K562 (cell line): ENCODE results near the gene VWA7. TPM values are rescaled to one million over a fixed set of nuclear protein-coding genes. Genes with fewer than 3 reads are reported as not detected.

Source experiments
- EHMT2 ChIP-seq: fragments of 450-650 bp; IDR thresholded peaks from 2 replicates; pipeline ENCODE4 v1.6.1; 2018; ENCODE audit warnings: antibody characterized with exemption
- FOXK1 ChIP-seq: sonication (generic); formaldehyde crosslinking; IDR thresholded peaks from 2 replicates; pipeline ENCODE4 v1.8.0; 2022; ENCODE audit warnings: missing genetic modification reagents, mild to moderate bottlenecking, borderline replicate concordance
- FOXK2 ChIP-seq, 2 experiments: fragments of 450-650 bp; IDR thresholded peaks in 1 of 2; conservative IDR thresholded peaks in 1 of 2; 2 replicates each; pipeline ENCODE4 v1.6.1; 2016; ENCODE audit warnings: low read depth in 2 of 2, mild to moderate bottlenecking in 1 of 2
- FUS ChIP-seq: fragments of 200-400 bp; formaldehyde crosslinking; optimal IDR thresholded peaks from 2 replicates; pipeline ENCODE3; 2017; ENCODE audit warnings: low read depth, low read length
- GABPA ChIP-seq: fragments of 200-800 bp; sonication (Bioruptor generic); conservative IDR thresholded peaks from 2 replicates; pipeline ENCODE4 v1.6.1; 2016; ENCODE audit warnings: low read depth, missing genetic modification characterization, missing compliant biosample characterization
- JUNB ChIP-seq: fragments of 450-650 bp; formaldehyde crosslinking; conservative IDR thresholded peaks from 2 replicates; pipeline ENCODE4 v1.4.0; 2020; ENCODE audit warnings: mild to moderate bottlenecking
- JUND ChIP-seq, 2 experiments: IDR thresholded peaks; 2 replicates in 1 of 2; 3 replicates in 1 of 2; pipeline ENCODE4 v1.6.1; 2011; ENCODE audit warnings: borderline replicate concordance in 2 of 2, low read depth in 2 of 2, low read length in 2 of 2, improper control_type of control experiment in 1 of 2, missing biosample characterization in 1 of 2, missing genetic modification characterization in 1 of 2, missing genetic modification reagents in 1 of 2
- RBBP5 ChIP-seq: fragments of 200-600 bp; sonication (generic); IDR thresholded peaks from 2 replicates; pipeline ENCODE4 v1.6.1; 2012; ENCODE audit warnings: borderline replicate concordance, mild to moderate bottlenecking, low read length, control low read depth, inconsistent platforms; ENCODE audit not compliant: insufficient read depth, poor library complexity, severe bottlenecking
- RBFOX2 ChIP-seq: fragments of 200-400 bp; formaldehyde crosslinking; IDR thresholded peaks from 2 replicates; pipeline ENCODE4 v1.6.1; 2017; ENCODE audit warnings: low read depth, mild to moderate bottlenecking, low read length, moderate library complexity
- SNRNP70 ChIP-seq: fragments of 200-400 bp; formaldehyde crosslinking; optimal IDR thresholded peaks from 2 replicates; pipeline ENCODE3; 2017; ENCODE audit warnings: low read depth, low read length
- SP1 ChIP-seq: sonication (generic); formaldehyde crosslinking; IDR thresholded peaks from 2 replicates; pipeline ENCODE4 v1.8.1; 2022; ENCODE audit warnings: mild to moderate bottlenecking, missing genetic modification reagents
- TCF7 ChIP-seq: sonication (generic); IDR thresholded peaks from 2 replicates; pipeline ENCODE4 v1.6.1; 2016; ENCODE audit warnings: antibody characterized with exemption, borderline replicate concordance
- XRCC5 ChIP-seq: fragments of 200-400 bp; formaldehyde crosslinking; IDR thresholded peaks from 2 replicates; pipeline ENCODE4 v1.6.1; 2017; ENCODE audit warnings: low read depth, mild to moderate bottlenecking, low read length
- ZNF184 ChIP-seq: sonication (generic); formaldehyde crosslinking; IDR thresholded peaks from 2 replicates; pipeline ENCODE4 v1.5.0; 2020; ENCODE audit warnings: missing genetic modification reagents
- ZNF217 ChIP-seq: sonication (generic); formaldehyde crosslinking; IDR thresholded peaks from 2 replicates; pipeline ENCODE4 v1.8.0; 2022; ENCODE audit warnings: mild to moderate bottlenecking, missing genetic modification reagents
- ZNF707 ChIP-seq: fragments of 250-450 bp; sonication (Bioruptor Pico); conservative IDR thresholded peaks from 2 replicates; pipeline ENCODE4 v1.8.0; 2022; ENCODE audit warnings: inconsistent platforms, mild to moderate bottlenecking, moderate library complexity
- polyA plus RNA-seq, 8 experiments: library from polyadenylated mRNA; depleted of rRNA in 4 of 8; stranded (reverse) in 5 of 8; unstranded in 3 of 8; fragments of >200 nt; fragmentation: Nextera tagmentation in 2 of 8; fragmentation: Illumina TruSeq in 1 of 8; extraction: Ambion mirVana in 2 of 8; extraction: Trizol in 1 of 8; gene quantifications; 2 replicates each; pipeline versions ENCODE4 v1.2.1 to v1.2.3, GENCODE V29; 2011 to 2014; ENCODE audit warnings: inconsistent platforms in 1 of 8, missing spikeins in 1 of 8
- total RNA-seq, 7 experiments: library from RNA; depleted of rRNA in 6 of 7; stranded (reverse); fragments of >200 nt in 6 of 7; fragmentation: Illumina TruSeq in 2 of 7; extraction: Trizol in 2 of 7; gene quantifications; 2 replicates each; pipeline versions ENCODE4 v1.2.1 to v1.2.3, GENCODE V29; 2011 to 2021; ENCODE audit warnings: low replicate concordance in 1 of 7
- TF ChIP-seq, protein P1 (sequence below): sonication (generic); formaldehyde crosslinking; IDR thresholded peaks from 2 replicates; pipeline ENCODE4 v1.8.0; 2023; ENCODE audit warnings: missing genetic modification reagents, mild to moderate bottlenecking, borderline replicate concordance
- TF ChIP-seq, protein P2 (sequence below): fragments of 250-450 bp; sonication (Bioruptor Pico); IDR thresholded peaks from 2 replicates; pipeline ENCODE4 v1.8.0; 2021; ENCODE audit warnings: moderate library complexity, mild to moderate bottlenecking, inconsistent platforms
- TF ChIP-seq, protein P3 (sequence below): fragments of 450-650 bp; IDR thresholded peaks from one replicate; pipeline ENCODE4 v1.6.1; 2018; ENCODE audit warnings: mild to moderate bottlenecking, moderate library complexity; ENCODE audit not compliant: partially characterized antibody

Gene VWA7
- total and polyA plus RNA-seq, 9 of the 15 experiments (the other 6 are each of a cell fraction or from before 2014, with no cell fraction given) = 0.18 to 2.9 (median 0.95) TPM

DNA sequence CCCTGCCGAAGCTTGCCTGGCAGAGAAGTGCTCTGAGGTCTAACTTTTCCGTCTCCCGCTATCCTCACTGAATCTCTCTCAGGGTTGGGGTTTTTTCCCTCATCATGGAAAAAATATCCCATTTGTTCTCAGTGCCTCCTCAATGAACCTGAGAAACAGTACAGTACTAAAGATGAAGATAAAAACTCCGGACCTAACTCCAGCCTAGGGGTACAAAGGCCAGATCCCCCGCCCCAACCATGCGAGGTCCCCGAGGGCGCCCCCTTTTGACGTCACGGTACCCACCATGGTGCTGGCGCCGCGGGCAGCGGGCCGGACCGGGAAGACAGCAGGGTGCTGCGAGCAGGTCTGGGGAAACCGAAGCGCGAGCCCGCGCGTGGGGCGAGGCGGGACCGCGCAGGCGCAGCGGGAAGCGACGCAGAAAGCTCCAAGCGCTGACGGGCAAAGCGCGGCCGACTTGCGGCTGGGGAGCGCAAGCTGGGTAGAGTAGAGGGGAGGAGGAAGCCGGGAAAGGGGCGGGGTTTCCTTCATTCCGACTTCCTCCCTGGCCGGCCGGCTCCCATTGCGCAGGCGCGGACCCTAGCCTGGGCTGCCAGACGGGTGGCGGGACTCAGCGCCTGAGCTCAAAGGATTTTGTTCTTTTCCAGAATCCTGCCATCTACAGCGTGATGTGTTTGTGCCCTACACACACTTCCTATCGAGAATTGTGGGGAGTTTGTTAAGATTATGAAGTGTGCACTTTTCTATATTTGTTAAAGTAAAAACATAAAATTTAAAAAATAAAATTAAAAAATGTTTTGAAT, 29.5 kb upstream of the VWA7 start, which contains the start of gene LSM2 (continued):
- TF ChIP-seq, protein P1, sequence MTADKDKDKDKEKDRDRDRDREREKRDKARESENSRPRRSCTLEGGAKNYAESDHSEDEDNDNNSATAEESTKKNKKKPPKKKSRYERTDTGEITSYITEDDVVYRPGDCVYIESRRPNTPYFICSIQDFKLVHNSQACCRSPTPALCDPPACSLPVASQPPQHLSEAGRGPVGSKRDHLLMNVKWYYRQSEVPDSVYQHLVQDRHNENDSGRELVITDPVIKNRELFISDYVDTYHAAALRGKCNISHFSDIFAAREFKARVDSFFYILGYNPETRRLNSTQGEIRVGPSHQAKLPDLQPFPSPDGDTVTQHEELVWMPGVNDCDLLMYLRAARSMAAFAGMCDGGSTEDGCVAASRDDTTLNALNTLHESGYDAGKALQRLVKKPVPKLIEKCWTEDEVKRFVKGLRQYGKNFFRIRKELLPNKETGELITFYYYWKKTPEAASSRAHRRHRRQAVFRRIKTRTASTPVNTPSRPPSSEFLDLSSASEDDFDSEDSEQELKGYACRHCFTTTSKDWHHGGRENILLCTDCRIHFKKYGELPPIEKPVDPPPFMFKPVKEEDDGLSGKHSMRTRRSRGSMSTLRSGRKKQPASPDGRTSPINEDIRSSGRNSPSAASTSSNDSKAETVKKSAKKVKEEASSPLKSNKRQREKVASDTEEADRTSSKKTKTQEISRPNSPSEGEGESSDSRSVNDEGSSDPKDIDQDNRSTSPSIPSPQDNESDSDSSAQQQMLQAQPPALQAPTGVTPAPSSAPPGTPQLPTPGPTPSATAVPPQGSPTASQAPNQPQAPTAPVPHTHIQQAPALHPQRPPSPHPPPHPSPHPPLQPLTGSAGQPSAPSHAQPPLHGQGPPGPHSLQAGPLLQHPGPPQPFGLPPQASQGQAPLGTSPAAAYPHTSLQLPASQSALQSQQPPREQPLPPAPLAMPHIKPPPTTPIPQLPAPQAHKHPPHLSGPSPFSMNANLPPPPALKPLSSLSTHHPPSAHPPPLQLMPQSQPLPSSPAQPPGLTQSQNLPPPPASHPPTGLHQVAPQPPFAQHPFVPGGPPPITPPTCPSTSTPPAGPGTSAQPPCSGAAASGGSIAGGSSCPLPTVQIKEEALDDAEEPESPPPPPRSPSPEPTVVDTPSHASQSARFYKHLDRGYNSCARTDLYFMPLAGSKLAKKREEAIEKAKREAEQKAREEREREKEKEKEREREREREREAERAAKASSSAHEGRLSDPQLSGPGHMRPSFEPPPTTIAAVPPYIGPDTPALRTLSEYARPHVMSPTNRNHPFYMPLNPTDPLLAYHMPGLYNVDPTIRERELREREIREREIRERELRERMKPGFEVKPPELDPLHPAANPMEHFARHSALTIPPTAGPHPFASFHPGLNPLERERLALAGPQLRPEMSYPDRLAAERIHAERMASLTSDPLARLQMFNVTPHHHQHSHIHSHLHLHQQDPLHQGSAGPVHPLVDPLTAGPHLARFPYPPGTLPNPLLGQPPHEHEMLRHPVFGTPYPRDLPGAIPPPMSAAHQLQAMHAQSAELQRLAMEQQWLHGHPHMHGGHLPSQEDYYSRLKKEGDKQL (CRISPR knock-in tag) = no peak
- TF ChIP-seq ZNF184 (CRISPR knock-in tag) (no peak), RBBP5 (peak; percentile 99), ZNF707 (CRISPR knock-in tag) (peak; percentile 42; the same call in 1 of the 2 replicates), TCF7 (no peak; the same call in 1 of the 2 replicates), FUS (peak; percentile 56), ZNF217 (CRISPR knock-in tag) (no peak), SNRNP70 (no peak), GABPA (tag) (no peak), EHMT2 (no peak), JUND (IDR thresholded peaks at IDR 0.05; ENCODE audit: borderline replicate concordance, low read depth, low read length) (peak; percentile 58), JUND (tag; IDR thresholded peaks at IDR 0.05; ENCODE audit: borderline replicate concordance, low read depth, low read length) (peak; percentile 72; the same call in 1 of the 3 replicates), RBFOX2 (peak; percentile 98), XRCC5 (peak; percentile 90; the same call in 1 of the 2 replicates), FOXK2 (conservative IDR thresholded peaks at IDR 0.05 in 1 of 2, IDR thresholded peaks at IDR 0.05 in 1 of 2; ENCODE audit: low read depth in 2 of 2) (peak in 1 of 2 experiments; percentile 83; a peak in 3 of 4 replicates), FOXK1 (CRISPR knock-in tag) (0 out of 2 replicates have a peak, but pooled peaks have one; percentile 79), SP1 (CRISPR knock-in tag) (peak; percentile 96), JUNB (CRISPR knock-in tag) (no peak)
- TF ChIP-seq, protein P2, sequence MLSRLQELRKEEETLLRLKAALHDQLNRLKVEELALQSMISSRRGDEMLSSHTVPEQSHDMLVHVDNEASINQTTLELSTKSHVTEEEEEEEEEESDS (CRISPR knock-in tag) = no peak
- TF ChIP-seq, protein P3, sequence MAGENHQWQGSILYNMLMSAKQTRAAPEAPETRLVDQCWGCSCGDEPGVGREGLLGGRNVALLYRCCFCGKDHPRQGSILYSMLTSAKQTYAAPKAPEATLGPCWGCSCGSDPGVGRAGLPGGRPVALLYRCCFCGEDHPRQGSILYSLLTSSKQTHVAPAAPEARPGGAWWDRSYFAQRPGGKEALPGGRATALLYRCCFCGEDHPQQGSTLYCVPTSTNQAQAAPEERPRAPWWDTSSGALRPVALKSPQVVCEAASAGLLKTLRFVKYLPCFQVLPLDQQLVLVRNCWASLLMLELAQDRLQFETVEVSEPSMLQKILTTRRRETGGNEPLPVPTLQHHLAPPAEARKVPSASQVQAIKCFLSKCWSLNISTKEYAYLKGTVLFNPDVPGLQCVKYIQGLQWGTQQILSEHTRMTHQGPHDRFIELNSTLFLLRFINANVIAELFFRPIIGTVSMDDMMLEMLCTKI = no peak
